ENCODE data around the gene NDUFV1.

- TF ChIP-seq EZH2 (IDR thresholded peaks at IDR 0.05; ENCODE audit: borderline replicate concordance, low read depth, low read length, poor library complexity, severe bottlenecking): no peak
- TF ChIP-seq CTCF (conservative IDR thresholded peaks at IDR 0.05; ENCODE audit: low read depth, low read length): peak; percentile 36
These were observed 29.8 kb upstream of the NDUFV1 start for GRCh38 chr11:67576735-67577475.

Data from A673 (cell line).